HG02938 (cell line): ENCODE measurements around the gene SLC2A13.
A peak's percentile ranks its signal among the peaks of the same experiment; 100 is the strongest.
"Not testable (repeated sequence)": the region's sequence is repeated elsewhere in the genome, so short reads cannot be mapped to it uniquely, and the experiment has no call there.

Experiments used
- ATAC-seq: cut with Tn5 transposase; IDR thresholded peaks from one replicate; pipeline ENCODE4 v1.9.1; 2021; ENCODE audit warnings: mild to moderate bottlenecking, moderate library complexity; ENCODE audit not compliant: unreplicated experiment

The SLC2A13 gene

DNA sequence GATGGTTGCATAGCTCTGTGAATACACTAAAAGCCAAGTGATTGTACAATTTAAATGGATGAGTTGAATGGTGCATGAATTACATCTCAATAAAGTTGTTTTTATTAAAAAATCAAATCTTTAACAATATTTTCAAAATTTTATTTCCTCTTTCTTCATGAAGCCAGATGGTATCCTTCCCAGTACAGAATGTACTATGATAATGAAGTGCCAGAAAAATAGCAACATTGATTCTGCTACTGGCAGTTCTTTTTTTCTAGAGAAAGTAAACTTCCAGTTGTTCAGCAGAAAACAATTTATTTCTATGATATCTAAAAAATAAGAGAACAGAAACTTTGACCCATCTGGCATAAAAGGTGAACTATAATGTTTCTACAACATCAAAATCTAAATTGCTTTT, 61.5 kb downstream of the SLC2A13 start:
- no peak for ATAC-seq

DNA sequence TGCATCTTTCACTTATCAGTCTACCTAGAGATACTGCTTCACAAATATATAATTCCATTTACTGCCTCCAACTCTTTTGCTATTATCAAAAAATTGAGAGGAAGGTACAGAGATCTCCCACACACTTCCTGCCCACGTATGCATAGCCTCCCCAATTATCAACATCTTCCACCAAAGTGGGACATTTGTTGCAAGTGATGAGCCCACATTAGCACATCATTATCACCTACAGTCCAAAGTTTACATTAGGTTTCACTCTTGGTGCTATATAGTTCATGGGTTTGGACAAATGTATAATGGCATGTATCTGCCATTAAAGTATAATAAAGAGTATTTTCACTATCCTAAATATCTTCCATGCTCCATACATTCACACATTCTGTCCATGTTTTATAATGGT, 66.3 kb downstream of the SLC2A13 start:
- no peak for ATAC-seq

DNA sequence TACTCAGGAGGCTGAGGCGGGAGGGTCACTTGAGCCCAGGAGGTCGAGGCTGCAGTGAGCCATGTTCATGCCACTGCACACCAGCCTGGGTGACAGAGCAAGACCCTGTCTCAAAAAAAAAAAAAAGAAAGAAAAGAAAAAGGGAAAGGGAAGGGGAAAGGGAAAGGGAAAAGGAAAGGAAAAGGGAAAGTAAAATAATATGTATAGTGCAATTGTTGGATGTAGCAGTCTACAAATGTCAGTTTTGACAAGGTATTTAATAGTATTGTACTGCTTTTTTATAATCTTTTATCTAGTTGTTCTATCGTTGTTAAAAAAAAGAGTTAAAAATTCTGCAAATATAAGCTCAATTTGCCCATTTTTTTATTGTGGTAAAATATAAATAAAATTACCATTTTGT, 67.3 kb downstream of the SLC2A13 start:
- no peak for ATAC-seq

DNA sequence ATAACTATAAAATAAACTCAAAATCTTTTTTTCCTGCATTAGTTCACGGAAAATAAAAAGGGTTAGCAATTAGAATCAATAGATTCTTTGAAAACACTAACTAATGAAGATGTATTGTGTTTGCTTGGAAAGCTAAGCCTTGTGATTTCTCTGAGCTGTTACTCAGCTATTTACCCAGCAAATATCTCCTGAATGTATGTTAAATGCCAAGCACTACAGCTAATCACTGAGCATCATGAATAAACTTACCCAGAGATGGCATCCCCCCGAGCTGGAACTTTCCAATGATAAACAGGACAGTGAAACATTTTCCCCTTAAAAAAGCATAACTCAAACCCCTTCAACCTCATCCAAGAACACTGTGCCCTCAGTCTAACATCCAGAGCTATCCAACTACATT, 71.2 kb downstream of the SLC2A13 start:
- ATAC-seq, result no peak

DNA sequence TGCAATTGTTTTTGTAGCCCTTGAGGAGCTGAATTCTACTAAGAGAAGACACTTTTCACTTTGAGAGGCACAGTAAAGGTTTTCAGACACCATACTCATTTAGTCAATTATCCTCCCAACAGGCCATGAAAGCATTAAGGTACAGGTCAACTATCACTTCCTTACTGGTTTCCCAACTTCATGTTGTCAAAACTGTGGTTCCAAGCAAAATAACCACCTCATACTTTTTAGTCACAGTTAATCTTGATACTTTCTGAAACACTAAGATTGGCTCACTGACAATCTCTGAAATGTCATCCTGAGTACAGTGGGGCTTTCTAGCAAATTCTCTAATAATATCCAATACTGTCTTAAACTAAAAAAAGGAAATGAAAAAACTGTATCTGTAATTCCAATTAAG, 71.7 kb downstream of the SLC2A13 start:
- ATAC-seq, result peak; percentile 60

DNA sequence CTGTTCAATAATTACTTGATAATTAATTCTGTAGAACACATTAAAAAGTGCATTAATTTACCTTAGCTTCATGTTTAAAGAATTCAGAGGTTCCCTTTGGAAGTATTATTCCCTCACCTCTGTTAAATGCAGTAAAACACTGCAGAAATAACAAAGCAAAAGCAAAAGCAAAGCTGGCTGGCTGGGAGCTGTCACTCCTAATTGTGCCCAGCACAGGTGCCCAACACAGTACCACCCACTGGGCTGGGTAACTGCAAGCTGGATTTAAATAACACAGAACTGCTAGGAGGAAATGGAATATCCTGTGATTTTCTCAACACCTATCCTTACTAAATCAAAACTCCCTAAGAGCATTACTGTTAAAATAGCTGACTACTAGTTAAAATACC, 72.6 kb downstream of the SLC2A13 start:
- ATAC-seq, result no peak

DNA sequence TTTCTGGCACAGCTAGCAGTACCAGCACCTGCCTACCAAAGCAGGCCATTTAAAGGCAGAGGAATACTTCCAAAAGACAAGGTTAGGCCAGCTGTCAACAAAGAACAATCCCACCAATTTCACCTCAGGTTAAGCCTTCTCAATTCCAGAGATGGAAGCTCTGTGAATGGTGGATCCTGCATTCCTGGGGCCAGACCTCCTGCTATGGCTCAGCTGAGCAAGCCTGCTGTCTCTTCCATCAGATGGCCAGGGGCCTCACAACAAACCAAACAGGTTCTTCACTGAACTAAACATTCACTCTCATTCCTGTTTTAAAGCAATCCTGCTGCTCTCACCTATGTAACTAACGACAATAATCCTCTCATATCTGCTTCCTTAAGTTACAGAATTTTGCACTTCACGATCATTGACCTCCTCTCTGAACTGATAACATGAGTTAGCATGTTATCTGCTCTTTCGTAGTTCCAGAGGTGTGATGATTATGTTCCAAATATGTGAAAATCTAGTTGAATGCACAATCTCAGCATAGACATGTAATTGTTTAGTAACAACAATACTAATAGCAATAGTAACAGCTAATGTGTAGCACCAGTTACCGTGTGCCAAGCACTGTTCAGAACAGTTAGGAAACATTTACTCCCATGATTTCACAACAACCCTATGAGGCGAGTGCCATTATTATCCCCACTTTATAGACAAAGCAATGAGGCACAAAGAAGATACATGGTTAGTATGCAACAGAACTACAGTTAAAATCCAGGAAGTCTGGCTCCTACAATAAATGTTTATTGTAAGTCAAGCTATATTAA, 73.2 kb downstream of the SLC2A13 start:
- no peak for ATAC-seq

DNA sequence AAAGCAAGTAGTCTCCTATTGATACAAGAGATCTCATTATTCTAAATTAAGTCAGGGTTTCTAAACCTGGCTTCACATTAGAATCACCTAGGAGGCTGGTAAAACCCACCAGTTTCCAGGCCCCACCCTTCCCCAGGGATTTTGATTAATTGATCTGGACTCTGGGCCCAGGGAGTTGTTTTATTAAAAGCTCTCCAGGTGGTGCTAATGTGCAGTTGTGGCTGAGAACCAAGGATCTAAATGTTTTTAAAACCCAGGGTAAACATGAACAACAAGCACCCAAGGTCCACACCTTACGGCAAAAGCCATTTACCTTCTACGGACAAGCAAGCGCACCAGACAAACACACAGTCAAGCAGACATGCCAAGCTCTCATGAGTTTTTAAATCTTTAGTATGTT, 73.9 kb downstream of the SLC2A13 start:
- ATAC-seq, result no peak

DNA sequence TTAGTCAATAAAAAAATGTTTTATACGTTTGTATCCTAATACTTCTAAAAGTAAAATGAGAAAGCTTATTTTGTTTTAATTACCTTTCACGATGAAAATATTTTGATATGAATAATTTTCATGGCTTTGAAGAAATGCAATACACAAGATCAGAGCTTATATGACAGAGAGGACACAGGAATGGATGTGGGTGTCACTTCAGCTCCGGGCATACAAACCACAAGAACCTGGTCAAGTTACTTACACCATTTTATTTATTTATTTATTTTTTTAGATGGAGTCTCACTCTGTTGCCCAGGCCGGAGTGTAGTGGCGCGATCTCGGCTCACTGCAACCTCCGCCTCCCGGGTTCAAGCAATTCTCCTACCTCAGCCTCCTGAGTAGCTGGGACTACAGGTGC, 74.9 kb downstream of the SLC2A13 start:
- not testable (repeated sequence) for ATAC-seq

DNA sequence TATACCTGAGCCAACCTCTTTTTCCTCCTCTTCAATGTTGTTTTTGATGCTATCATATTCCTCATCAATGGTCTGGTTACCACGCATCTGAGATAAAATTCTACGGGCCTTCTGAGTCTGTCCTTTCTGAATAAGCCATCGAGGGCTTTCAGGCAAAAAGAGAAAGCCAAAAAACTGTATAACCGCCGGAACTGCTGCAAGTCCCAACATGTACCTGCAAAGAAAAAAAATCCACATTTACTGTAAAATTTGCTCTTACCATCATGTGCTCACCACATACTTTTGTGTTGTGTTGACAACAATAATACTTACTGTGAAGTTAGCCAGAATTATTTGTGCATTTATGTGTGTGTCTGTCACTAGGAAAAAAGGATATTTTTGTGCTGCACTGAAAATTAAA, 77.6 kb downstream of the SLC2A13 start:
- no peak for ATAC-seq

DNA sequence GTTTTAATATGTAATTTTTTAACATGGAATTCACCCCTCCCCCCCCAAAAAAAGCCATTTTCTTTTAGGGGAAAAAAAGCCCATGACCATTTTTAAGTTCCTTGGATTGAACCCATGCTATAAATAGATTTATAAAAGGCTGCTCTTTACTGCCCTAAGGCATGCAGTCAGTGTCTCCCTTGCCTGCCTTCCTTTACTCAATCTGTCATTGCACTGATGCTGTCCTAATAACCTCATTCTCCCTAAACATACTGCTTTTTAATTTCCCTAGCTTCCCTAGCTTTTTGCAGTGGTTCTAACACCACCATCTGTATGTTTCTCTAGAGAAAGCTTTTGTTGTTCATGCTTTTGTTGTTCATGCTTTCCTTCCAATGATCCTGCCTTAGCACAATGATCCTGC, 83.0 kb downstream of the SLC2A13 start:
- ATAC-seq, result no peak

DNA sequence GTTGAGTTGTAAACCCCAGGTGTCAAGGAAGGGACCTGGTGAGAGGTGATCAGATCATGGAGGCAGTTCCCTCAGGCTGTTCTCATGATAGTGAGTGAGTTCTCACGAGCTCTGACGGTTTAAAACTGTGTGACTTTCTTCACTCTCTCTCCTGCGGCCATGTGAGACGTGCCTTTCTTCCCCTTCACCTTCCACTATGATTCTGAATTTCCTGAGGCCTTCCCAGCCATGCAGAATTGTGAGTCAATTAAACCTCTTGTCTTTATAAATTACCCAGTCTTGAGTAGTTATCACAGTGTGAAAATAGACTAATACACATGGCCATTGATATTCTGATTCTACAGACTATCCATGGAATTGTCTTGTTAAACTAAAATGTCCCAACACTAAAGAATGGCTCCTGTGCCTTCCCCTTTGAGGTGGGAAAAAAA, 85.6 kb downstream of the SLC2A13 start:
- ATAC-seq, result no peak

DNA sequence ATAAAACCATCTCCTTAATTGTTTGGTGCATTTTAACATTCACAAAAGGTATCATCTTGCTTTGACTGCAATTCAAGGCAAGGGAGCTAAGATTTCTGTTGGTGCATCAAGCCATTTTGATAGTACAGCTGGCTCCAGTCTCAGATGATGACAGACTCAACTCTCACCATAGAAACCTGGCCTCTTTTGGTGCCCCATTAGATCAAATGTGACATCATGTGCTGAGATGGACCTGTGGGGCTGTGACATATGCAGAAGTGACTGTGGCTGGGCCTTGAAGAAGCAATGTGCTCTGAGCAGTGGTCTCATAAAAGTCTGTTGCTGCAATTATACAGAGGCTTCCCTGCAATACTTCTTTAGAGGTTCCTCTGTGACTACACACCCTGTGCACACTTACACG, 88.4 kb downstream of the SLC2A13 start:
- no peak for ATAC-seq

DNA sequence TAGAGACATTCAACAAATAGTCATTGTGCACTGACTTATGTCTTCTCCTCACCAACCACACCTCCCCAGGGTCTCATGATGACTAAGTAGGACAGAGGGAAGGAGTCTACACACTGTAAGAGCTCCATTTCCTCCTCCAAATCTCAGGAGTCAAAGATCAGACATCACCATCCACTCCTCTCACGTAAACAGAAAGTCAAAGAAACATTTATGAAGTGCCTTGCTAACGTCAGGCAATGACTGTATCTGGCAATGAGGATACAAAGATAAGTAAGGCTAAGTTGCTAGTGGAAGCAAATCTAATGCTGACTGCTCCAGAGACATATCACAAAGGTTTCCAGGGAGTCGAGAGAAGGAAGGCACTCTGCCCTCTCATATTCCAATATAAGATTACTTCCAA, 88.9 kb downstream of the SLC2A13 start:
- no peak for ATAC-seq

DNA sequence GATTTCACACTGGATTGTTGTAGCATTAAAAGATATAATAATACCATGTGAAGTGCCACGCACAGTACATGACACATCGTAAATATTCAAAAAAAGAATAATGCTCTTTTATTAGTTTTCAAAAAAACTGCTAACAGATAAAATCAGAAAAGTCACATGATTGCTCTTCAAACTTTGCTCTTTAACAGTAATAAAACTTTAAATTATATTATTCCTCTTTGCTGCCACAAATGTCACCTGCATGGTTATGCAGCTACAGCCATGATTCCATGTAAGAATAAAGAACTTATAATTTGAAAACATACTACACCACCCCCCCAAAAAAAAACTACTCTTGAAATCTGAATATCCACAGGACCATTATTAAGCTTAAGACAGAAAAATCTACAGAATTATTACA, 90.0 kb downstream of the SLC2A13 start:
- ATAC-seq, result no peak

DNA sequence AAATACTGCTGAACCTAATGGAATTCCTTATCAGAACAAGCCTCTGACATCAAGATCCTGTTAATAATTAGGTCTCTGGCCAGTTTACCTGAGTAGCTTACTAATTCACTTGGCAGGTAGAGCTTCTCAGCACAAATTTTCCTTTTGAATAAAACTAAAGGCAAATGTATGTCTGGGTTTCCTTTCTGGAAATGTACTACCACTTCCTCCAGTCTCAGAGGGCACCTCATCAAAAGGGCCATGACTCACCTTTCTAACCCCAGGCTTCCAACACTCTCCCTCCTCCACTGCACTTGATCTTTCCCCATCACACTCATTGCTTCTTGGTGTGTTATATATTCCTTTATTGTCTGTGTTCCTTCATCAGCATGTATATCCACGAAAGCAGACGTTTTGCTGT, 90.5 kb downstream of the SLC2A13 start:
- ATAC-seq, result no peak

DNA sequence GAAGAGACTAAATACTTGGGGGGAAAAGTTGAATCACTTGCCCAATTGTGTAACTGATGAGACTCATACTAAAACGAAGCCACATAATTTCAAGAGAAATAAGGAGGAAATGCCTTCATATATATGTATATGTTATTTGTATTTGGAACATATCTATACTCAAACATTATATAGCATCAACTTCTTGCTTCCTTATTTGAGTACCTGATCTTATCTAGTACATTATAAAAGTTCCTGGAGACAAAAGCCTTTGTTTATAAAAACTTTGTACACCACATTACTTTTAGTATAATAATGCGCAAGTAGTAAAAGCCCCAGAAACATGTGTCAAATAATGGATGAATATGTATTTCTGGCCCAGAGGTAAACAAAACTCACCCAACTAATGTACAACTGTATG, 92.0 kb downstream of the SLC2A13 start:
- no peak for ATAC-seq

DNA sequence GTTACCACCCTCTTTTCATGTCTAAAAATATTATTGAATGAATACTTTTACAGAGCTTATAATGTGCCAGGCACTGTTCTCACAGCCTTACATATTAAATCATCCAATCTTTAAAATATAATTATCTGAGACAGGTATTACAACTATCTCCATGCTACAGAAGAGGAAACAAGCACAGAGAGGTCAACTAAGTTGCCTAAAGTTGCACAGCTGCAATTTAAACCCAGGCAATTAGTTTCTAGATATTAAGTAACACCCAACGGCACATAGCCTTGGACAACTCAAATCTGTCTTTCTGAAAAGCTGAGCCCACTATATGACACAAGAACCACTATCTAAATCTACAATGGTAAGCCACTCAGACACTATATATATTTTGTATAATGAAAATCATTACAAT, 92.6 kb downstream of the SLC2A13 start:
- no peak for ATAC-seq

DNA sequence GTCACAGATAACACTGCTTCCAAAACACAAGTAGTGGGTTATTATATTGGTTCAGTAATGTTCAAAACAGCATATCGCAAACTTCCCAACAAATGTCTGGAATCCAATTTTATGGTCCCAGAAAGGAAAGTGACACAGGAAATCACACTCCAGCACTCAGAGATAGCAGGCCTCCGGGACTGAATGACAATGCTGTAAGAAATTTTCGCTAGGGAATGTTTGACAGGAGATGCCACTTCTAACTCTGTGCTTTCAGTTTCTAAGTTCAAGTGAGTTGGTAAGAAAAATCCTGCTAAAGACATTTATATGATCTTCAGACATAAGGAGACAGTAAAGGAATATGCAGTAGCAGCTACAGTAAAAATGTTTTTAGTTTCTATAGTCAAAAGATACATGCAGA, 93.2 kb downstream of the SLC2A13 start:
- no peak for ATAC-seq

DNA sequence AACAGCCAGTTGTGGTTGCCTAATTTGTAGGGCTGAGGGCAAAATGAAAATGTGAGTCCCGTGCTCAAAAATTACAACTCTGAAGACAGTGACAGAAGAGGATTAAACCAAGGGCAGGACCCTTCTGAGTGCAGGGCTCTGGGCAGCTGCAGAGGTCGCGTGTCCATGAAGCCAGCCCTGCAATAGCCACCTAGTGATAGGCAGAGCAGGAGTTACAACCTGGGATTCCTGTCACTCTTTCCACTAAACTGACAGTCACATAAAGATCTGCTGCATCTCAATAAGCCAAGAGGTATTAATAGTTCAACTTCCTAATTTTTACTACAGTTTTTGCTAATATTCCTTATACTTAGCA, 94.1 kb downstream of the SLC2A13 start:
- peak; percentile 14 for ATAC-seq

DNA sequence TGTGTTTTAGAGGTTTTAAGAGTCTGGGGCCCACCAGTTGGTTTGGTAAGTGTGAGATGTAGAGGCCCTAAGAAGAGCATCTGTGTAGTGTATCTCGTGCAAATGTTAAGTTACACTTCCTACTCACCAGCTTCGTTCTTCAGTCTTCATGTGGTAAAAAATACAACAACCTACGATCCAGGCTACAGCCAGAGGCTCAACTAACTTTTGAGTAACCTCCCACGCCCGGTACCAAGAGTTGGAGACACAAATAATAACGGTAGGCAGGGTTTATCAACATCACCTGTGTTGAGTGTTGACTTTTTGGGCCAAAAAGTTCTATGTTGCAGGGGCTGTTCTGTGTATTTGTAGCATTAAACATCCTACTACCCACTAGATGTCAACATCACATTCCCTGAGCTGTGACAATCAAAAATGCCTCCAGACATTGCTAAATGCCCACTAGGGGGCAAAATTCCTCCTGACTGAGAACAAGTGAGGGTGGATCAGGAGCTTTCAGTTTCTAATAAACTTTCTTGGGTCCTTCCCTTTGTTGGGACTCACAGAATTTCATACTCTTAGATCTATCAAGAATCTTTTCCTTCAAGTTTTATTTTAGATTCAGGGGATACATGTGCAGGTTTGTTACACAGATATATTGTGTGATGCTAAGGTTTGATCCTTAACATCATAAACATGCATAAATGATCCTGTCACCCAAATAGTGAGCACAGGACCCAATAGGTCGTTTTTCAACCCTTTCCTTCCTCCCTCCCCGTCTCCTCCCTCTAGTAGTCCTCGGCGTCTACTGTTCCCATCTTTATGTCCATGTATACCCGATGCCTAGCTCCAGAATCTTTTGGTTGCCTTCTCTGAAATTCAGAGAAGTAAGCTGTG, 94.7 kb downstream of the SLC2A13 start:
- peak; percentile 92 for ATAC-seq
